Glomerular visceral epithelial cell (primary cell): ENCODE results near the gene PIP5KL1.

Source experiments
- DNase-seq: peaks from one replicate; pipeline ENCODE4 v3.0.0-alpha.2; 2016; ENCODE audit errors: extremely low spot score

Gene PIP5KL1, protein sequence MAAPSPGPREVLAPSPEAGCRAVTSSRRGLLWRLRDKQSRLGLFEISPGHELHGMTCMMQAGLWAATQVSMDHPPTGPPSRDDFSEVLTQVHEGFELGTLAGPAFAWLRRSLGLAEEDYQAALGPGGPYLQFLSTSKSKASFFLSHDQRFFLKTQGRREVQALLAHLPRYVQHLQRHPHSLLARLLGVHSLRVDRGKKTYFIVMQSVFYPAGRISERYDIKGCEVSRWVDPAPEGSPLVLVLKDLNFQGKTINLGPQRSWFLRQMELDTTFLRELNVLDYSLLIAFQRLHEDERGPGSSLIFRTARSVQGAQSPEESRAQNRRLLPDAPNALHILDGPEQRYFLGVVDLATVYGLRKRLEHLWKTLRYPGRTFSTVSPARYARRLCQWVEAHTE

DNA sequence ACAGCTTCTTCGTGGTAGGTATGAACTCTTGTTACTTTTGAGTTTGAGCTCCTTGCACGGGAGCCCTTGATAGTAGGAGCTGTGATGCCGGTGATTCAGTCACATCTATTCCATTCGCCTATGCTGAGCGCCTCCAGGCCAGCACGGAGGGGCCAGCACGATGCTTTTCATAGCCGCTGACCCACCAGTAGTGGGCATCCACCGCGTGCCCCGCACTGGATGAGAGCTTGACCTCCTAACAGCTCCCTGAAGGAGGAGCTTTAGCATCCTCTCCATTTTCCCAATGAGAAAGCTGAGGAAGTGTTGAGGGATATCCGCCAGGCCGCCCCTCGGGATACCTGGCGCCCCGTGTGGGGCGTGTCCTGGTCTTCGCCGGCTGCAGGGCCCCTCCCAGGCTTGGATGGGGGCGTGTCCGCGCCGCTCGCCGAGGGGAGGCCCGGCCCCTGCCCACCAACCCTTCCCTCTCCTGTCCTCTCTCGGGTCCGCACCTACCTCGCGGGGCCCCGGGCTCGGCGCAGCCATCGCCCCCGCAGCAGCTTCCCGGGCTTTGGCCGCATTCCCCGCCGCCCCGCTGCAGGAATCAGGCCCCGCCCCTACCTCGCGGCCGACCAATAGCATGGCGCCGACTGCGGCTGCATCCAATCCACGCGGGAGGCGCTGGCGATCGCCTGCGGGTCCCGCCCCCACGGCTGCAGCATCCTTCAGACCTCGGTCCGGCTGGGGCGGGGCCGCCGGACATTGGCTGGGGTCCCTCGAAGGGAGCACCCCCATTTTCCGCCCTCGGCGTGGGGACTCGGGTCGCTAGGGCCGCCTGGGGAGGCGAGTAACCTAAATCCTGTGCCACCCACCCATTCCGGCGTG is at the start of gene PIP5KL1:
Gene PIP5KL1, minus strand, starts transcription at position 547 of the 861 bp plus-strand sequence. Its CDS starts 25 bp downstream, at position 522.
- DNase-seq, result peak; percentile 86

- DNase-seq, result peak; percentile 43
Observed at GRCh38 chr9:127980060-127980705, 49.6 kb upstream of the PIP5KL1 start.

DNA sequence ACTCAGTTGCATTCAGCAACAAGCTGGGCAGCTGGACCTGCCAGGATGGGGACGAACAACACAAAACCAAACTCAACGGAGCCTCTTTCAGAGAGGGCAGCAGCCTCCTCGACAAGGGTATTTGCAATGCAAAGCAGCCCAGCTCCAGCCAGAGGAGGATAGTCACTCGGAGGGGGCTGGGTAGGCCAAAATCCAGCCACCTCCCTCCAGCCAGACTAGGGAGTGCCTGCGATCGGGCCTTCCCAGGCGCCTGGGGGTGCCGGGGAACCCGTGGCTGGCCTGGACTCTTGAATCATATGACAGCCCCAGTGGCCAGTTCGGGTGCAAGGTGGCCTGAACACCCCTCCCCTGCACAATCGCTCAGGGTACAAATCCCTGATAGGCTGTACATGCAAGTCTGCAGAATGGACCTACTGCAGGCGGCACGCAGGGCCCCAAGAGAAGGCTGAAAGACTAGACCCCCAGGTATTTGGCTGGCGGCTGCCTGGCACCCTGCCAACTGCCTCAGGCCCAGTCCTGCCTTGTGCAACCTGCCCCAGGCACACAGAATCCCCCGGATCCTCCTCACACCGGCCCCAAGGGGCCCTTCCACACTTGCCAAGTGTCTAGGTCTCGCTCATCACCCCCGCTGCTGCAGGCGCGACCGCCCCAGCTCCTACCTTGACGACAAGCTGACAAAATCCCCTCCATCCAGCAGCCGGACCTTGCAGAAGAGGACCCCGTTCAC is 48.9 kb upstream of the PIP5KL1 start:
- peak; percentile 55 for DNase-seq

DNA sequence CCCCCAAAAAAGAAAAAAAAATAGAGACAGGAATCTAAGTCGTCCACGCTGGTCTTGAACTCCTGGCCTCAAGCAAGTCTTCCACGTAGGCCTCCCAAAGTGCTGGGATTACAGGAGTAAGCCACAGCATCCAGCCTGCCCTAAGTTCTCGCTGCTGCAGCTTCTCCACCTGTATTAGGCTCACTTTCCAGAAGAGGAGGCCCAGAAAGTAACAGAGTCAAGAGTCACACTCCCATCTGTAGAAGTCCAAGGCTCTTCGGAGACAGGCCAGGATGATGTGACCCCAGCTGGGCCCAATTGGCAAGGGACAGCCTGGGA is 48.4 kb upstream of the PIP5KL1 start:
- DNase-seq, result no peak

- peak; percentile 62 for DNase-seq
Observed at GRCh38 chr9:127977884-127978647, 47.5 kb upstream of the PIP5KL1 start.

DNA sequence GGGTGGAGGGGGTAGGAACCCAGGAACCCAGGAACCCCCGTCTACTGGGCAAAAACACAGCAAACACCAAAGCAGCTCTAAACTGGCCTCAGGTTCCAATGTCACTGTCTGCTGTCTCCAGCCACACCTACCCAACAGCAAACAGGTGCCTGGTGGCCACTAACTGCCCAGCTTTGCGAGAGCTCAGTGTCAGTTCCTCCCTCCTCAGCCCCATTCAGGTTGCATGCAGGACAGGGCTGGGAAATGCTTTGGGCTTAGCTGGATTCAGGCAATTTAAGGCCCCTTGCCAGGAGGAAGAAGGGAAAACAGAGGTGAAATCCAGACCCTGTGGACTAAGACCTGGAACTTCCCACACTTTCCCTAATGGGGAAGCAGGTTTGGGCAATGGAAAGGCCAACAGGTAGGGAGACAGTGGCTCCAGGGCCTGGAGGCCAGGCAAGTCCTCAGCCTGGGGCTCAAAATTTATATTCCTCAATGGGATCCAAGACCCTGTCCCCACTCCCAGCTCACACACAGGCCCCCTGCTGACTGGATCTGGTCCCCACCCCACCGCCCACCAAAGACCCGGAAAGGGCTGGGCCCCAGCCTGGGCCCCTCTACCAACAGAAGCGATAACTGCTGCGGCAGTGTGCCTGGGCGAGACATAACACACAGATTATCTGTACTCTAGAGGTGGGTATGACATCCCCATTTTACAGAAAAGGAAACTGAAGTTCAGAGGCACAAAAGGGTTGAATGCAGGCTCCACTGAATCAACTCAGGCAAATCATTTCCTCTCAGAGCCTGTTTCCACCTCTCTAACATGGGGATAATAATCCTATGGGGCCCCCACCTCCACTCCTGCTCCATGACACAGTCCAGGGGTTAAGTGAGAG is 46.7 kb upstream of the PIP5KL1 start:
- no peak for DNase-seq

DNA sequence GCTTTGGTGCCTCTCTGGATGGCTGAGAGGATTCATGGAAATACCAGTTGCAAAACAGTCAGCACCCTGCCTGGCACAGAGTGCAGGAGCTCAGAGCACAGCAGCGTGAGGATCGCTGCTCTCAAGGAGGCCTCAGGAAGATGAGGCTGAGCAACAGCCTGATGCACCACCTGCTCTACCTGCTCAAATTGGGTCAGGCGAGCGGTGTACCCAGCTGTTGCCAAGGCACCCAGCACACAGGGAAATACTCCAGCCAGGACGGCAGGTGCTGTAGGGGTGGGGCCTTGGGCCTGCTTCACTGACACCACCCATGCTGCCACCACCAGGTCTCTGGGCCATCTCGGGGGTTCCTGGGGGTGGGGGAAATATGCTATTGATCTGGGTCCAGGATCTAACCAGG is 45.9 kb upstream of the PIP5KL1 start:
- no peak for DNase-seq

DNA sequence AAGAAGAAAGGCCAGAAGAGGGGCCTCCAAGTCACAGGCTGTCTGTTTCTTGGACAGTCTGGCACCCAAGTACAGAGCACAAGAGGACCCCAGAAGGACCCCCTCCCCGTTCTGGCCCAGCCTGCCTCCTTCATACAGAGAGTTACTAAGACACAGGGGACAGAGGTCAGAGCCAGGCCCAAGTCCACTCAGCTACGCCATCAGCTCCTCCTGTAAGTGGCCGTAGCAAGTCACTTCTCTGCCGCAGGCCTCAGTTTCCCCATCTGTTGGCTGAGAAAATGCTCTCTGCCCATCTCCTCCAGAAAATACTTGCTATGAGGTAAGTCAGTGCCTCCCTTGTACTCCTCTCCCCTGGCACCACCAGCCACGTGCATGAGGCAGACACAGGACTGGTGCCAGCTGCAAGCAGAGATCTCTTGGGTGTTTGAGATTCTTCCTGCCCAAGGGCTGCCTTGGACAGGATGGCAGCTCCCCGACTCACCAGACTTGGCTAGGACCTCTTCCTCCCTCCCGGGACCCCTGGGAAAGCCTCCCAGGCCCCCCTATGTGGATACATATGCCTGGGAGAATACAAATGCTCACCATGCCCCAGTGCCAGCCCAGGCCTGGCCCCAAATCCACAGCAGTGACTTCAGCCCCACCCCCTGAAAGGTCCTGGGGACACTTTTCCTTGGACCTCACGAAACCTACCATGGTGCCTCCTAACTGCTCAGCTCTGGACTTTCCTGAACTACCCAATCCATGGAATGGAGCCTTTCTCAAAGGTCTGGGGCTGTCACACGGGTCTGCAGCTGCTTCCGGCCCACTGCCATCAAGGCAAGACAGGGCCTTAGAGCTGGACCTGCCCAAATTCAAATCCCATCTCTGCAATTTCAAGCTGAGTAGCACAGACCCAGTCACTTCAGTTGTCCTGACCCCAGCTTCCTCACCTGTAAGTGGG is 45.1 kb upstream of the PIP5KL1 start:
- no peak for DNase-seq

GRCh38 chr9:127974769-127975261 is 44.2 kb upstream of the PIP5KL1 start:
- peak; percentile 26 for DNase-seq

GRCh38 chr9:127974001-127974768 is 43.6 kb upstream of the PIP5KL1 start:
- no peak for DNase-seq

GRCh38 chr9:127973169-127974000 is 42.8 kb upstream of the PIP5KL1 start:
- no peak for DNase-seq

DNA sequence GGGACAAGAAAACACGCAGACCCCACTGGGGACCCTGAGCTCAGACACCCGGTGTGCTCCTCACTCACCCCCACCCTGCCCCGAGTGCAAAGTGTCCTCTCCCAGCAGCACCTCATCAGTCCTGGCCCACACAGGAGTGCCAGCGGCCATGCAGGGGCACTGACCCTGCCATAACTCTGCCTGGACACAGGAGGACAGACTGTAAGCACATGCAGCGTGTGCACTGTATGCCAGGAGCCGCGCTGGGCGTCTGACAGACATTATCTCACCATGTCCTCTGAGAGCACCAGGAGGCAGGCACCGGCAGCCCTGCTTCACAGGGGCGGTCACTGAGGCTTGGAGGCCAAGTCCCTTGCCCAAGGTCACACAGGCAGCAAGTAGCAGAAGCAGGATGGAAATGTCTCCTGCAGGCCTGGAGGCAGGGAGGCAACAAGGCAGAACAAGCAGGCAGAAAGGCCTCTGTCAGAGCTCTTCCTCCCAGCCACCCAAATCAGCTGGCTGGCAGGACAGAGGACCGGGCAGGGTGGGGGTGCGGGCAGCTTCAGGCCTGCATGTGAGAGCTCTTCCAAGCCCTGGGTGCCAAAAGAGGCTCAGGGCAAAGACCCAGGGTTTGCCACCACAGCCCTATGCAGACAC is 41.8 kb upstream of the PIP5KL1 start:
- DNase-seq, result no peak

DNA sequence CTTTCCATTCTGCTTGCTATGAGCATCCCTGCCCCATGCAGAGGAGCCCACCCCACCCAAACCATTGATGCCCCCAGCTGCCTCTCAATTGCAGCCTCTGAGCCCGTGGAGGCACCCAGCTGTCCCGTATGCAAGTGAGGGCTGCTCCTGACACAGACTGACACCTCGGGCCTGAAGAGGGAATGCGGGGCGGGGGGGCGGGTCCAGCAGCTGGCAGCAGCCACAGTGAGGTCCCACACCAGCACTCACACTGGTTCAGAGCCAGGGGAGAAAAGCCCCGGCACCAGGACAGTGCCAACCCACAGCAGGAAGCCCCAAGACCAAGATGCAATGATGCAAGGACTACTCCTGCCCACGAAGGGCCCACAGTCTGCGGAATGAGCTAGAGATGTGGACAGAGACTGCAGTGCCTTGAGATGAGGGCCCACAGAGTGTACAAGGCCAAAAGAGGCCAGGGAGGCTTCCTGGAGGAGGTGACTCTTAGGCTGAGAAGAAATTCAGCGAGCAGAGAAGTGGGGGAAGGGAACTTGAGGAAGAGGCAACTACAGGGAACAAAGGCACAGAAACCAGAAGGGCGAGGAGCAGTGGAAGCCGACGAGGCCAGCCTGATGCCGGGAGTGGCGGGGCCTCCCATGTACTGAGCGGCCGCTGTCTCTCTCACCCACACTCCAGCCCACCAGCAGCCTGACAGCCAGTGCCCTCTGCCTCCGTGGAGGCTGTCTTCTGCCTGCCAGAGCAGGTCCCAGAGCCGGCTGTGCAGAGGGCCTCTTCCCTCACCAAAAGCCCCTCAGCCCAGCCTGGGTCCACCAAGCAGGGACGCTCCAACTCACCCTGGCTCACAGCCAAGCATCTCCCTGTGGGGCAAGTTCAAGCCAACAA is 41.0 kb upstream of the PIP5KL1 start:
- peak; percentile 68 for DNase-seq

- DNase-seq, result no peak
Observed at GRCh38 chr9:127970401-127971313, 40.1 kb upstream of the PIP5KL1 start.
